Activated CD8-positive, alpha-beta memory T cell treated with anti-CD3 and anti-CD28 coated beads, Interleukin-2, amount 10 ng/mL, durations not matched to agents 7 days and 5 days (primary cell): ENCODE measurements around the gene SPECC1. TPM values are rescaled to one million over a fixed set of nuclear protein-coding genes. Genes with fewer than 3 reads are reported as not detected.
"Not testable (repeated sequence)": the region's sequence is repeated elsewhere in the genome, so short reads cannot be mapped to it uniquely, and the experiment has no call there.

Experiments used
- ATAC-seq: fragments of 150-1000 bp; cut with Tn5 transposase; one replicate; pipeline ENCODE4 v1.10.0; 2021; ENCODE audit warnings: moderate library complexity
- CTCF ChIA-PET: fragments of 350-600 bp; sonication (Branson Sonifier 250); formaldehyde crosslinking; loops from one replicate; lab custom pipeline; 2021; ENCODE audit warnings: antibody characterized with exemption; lab: Charles Lee
- DNase-seq: peaks from one replicate; pipeline ENCODE4 v3.0.0-alpha.2; 2020
- H3K27ac Mint-ChIP-seq: one replicate; pipeline ENCODE4 v1.8.0; 2021; ENCODE audit warnings: mild to moderate bottlenecking, mixed read lengths
- H3K27me3 Mint-ChIP-seq: one replicate; pipeline ENCODE4 v1.8.0; 2021; ENCODE audit warnings: mixed read lengths
- H3K36me3 Mint-ChIP-seq: one replicate; pipeline ENCODE4 v1.8.0; 2021; ENCODE audit warnings: mild to moderate bottlenecking, mixed read lengths
- H3K4me1 Mint-ChIP-seq: one replicate; pipeline ENCODE4 v1.8.0; 2021; ENCODE audit warnings: mixed read lengths
- H3K4me3 Mint-ChIP-seq: one replicate; pipeline ENCODE4 v1.8.0; 2021; ENCODE audit warnings: mild to moderate bottlenecking, moderate library complexity, mixed read lengths
- H3K9me3 Mint-ChIP-seq: one replicate; pipeline ENCODE4 v1.8.0; 2022; ENCODE audit warnings: low read depth, mixed read lengths
- total RNA-seq, 2 experiments: library from RNA; stranded (reverse); gene quantifications; one replicate each; pipeline ENCODE4 v1.2.3, GENCODE V29; 2021

The SPECC1 gene
- total RNA-seq, 2 experiments from 2014 or later: 11.4 to 17.6 TPM

GRCh38 chr17:19987897-19988296, 21.3 kb upstream of the SPECC1 start:
- Mint-ChIP-seq H3K9me3 (no peaks in the 10 kb centered on the region), H3K4me3 (no peak overlapping the region), H3K4me1 (peaks cover 7% of the 10 kb centered on the region), H3K36me3 (no peaks in the 10 kb centered on the region), H3K27ac (no peak overlapping the region), H3K27me3 (peaks cover 9% of the 10 kb centered on the region)
- no peak for DNase-seq
- CTCF ChIA-PET: no interaction called here
- no peak for ATAC-seq

- no peak for DNase-seq
- Mint-ChIP-seq H3K4me3 (no peak overlapping the region), H3K27ac (no peak overlapping the region), H3K4me1 (peaks cover 10% of the 10 kb centered on the region), H3K27me3 (peaks cover 9% of the 10 kb centered on the region), H3K9me3 (no peaks in the 10 kb centered on the region), H3K36me3 (no peaks in the 10 kb centered on the region)
- ATAC-seq: no peak
- CTCF ChIA-PET: interaction anchor here (1.2 to 5.4 kb wide), 5 partner anchors 9 to 126 kb away, joined by 6 to 58 read pairs (median 11); partner anchors contain the start of gene AKAP10
Observed at GRCh38 chr17:19991252-19991885, 17.8 kb upstream of the SPECC1 start.

GRCh38 chr17:19992803-19993713, 16.1 kb upstream of the SPECC1 start:
- Mint-ChIP-seq H3K9me3 (no peaks in the 10 kb centered on the region), H3K27me3 (peaks cover 17% of the 10 kb centered on the region), H3K36me3 (no peaks in the 10 kb centered on the region), H3K4me3 (no peak overlapping the region), H3K27ac (no peak overlapping the region), H3K4me1 (peaks cover 7% of the 10 kb centered on the region)
- CTCF ChIA-PET: interaction anchor here (0.6 to 5.4 kb wide), 39 partner anchors 8 to 527 kb away, joined by 3 to 58 read pairs (median 5); partner anchors contain the start of genes AKAP10 and SPECC1
- peak; percentile 80 for DNase-seq
- ATAC-seq: peak; percentile 97

- DNase-seq (no peak), ATAC-seq (no peak)
- H3K27ac Mint-ChIP-seq: no peak overlapping the region
- peaks cover 11% of the 10 kb centered on the region for H3K27me3 Mint-ChIP-seq
- peaks cover 7% of the 10 kb centered on the region for H3K4me1 Mint-ChIP-seq
- no peaks in the 10 kb centered on the region for H3K36me3 Mint-ChIP-seq
- H3K9me3 Mint-ChIP-seq: no peaks in the 10 kb centered on the region
- H3K4me3 Mint-ChIP-seq: no peak overlapping the region
- CTCF ChIA-PET: interaction anchor here (0.9 to 5.4 kb wide), 6 partner anchors 13 to 231 kb away, joined by 3 to 58 read pairs (median 4); partner anchors contain the start of gene SPECC1
Observed at GRCh38 chr17:19996086-19996485, 13.1 kb upstream of the SPECC1 start.

GRCh38 chr17:19996502-19996901, 12.7 kb upstream of the SPECC1 start:
- Mint-ChIP-seq H3K27me3 (peaks cover 11% of the 10 kb centered on the region), H3K36me3 (no peaks in the 10 kb centered on the region), H3K9me3 (no peaks in the 10 kb centered on the region), H3K27ac (no peak overlapping the region), H3K4me3 (no peak overlapping the region), H3K4me1 (peaks cover 7% of the 10 kb centered on the region)
- ATAC-seq (no peak), DNase-seq (no peak)
- CTCF ChIA-PET: interaction anchor here (0.9 to 5.4 kb wide), 6 partner anchors 12 to 231 kb away, joined by 3 to 58 read pairs (median 4); partner anchors contain the start of gene SPECC1

GRCh38 chr17:20008242-20009051, 712 bp upstream of the SPECC1 start:
- ATAC-seq (peak; percentile 53), DNase-seq (peak; percentile 46)
- CTCF ChIA-PET: interaction anchor here (0.7 to 3.8 kb wide), 26 partner anchors 11 to 267 kb away, joined by 3 to 26 read pairs (median 4); partner anchors contain the start of gene AKAP10
- peak overlapping the region; percentile 4 for H3K27ac Mint-ChIP-seq
- peak overlapping the region; percentile 86 for H3K4me3 Mint-ChIP-seq
- H3K36me3 Mint-ChIP-seq: no peaks in the 10 kb centered on the region
- peaks cover 14% of the 10 kb centered on the region for H3K4me1 Mint-ChIP-seq
- H3K9me3 Mint-ChIP-seq: no peaks in the 10 kb centered on the region
- peaks cover 55% of the 10 kb centered on the region for H3K27me3 Mint-ChIP-seq

- Mint-ChIP-seq H3K9me3 (no peaks in the 10 kb centered on the region), H3K27ac (peak overlapping the region; percentile 75), H3K4me1 (peaks cover 14% of the 10 kb centered on the region), H3K36me3 (no peaks in the 10 kb centered on the region), H3K27me3 (peaks cover 57% of the 10 kb centered on the region), H3K4me3 (peak overlapping the region; percentile 86)
- DNase-seq: no peak
- CTCF ChIA-PET: interaction anchor here (0.7 to 3.8 kb wide), 26 partner anchors 10 to 267 kb away, joined by 3 to 26 read pairs (median 4); partner anchors contain the start of gene AKAP10
- no peak for ATAC-seq
Observed at GRCh38 chr17:20009052-20009301, 182 bp upstream of the SPECC1 start.

GRCh38 chr17:20010099-20010863, 1.1 kb downstream of the SPECC1 start:
- Mint-ChIP-seq H3K36me3 (no peaks in the 10 kb centered on the region), H3K27ac (peak overlapping the region; percentile 61), H3K9me3 (no peaks in the 10 kb centered on the region), H3K4me3 (peak overlapping the region; percentile 73), H3K4me1 (peaks cover 14% of the 10 kb centered on the region), H3K27me3 (peaks cover 51% of the 10 kb centered on the region)
- ATAC-seq (no peak), DNase-seq (no peak)
- CTCF ChIA-PET: interaction anchor here (0.6 to 3.8 kb wide), 22 partner anchors 9 to 647 kb away, joined by 3 to 26 read pairs (median 4); partner anchors contain the start of gene AKAP10

- Mint-ChIP-seq H3K27me3 (peaks cover 47% of the 10 kb centered on the region), H3K9me3 (no peaks in the 10 kb centered on the region), H3K4me3 (peak overlapping the region; percentile 73), H3K4me1 (peaks cover 14% of the 10 kb centered on the region), H3K27ac (no peak overlapping the region), H3K36me3 (no peaks in the 10 kb centered on the region)
- no peak for ATAC-seq
- CTCF ChIA-PET: interaction anchor here (1.0 to 3.8 kb wide), 8 partner anchors 9 to 648 kb away, joined by 3 to 26 read pairs (median 12); partner anchors contain the start of gene AKAP10
- DNase-seq: no peak
Observed at GRCh38 chr17:20010936-20011335, 1.8 kb downstream of the SPECC1 start.

GRCh38 chr17:20012017-20012536, 2.9 kb downstream of the SPECC1 start:
- no peaks in the 10 kb centered on the region for H3K9me3 Mint-ChIP-seq
- CTCF ChIA-PET: interaction anchor here (0.9 to 1.1 kb wide), 4 partner anchors 19 to 226 kb away, joined by 3 to 4 read pairs (median 4); partner anchors contain the start of gene AKAP10

GRCh38 chr17:20016475-20016992, 7.4 kb downstream of the SPECC1 start:
- H3K9me3 Mint-ChIP-seq, H3K36me3 Mint-ChIP-seq, ATAC-seq, H3K4me1 Mint-ChIP-seq, H3K27ac Mint-ChIP-seq, DNase-seq, H3K4me3 Mint-ChIP-seq: not testable (repeated sequence)
- H3K27me3 Mint-ChIP-seq: peaks cover 15% of the 10 kb centered on the region
- CTCF ChIA-PET: interaction anchor here (0.6 kb wide), 1 partner anchor 248 kb away, joined by 3 read pairs; no protein-coding TSS in a partner anchor

More at GRCh38 chr17:20012017-20012536, 2.9 kb downstream of the SPECC1 start:
- Mint-ChIP-seq H3K27me3 (peaks cover 37% of the 10 kb centered on the region), H3K27ac (no peak overlapping the region), H3K4me1 (peaks cover 14% of the 10 kb centered on the region), H3K4me3 (no peak overlapping the region), H3K36me3 (no peaks in the 10 kb centered on the region)
- ATAC-seq (no peak), DNase-seq (no peak)
